AG20443 (cell line): Measurements from ENCODE around the gene MATN4.

ENCODE experiments used
- DNase-seq: peaks from one replicate; pipeline ENCODE4 v3.0.0; 2012; ENCODE audit warnings: low spot score, mixed read lengths

Gene MATN4

DNA sequence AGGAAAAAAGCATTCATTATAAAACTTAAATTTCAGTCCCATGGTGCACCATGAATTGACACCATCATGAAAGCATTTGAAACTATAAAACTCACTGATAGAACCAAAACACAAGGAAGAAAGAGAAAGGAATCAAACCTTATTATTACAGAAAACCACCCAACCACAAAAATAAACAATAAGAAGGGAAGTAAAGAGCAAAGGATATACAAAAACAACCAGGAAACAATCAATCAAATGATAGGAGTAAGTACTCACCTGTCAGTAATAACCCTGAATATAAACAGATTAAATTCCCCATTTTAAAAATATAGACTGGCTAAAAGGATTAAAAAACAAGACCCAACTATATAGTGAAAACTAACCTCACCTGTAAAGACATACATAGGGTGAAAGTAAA is 59.5 kb downstream of the MATN4 start:
- no peak for DNase-seq

DNA sequence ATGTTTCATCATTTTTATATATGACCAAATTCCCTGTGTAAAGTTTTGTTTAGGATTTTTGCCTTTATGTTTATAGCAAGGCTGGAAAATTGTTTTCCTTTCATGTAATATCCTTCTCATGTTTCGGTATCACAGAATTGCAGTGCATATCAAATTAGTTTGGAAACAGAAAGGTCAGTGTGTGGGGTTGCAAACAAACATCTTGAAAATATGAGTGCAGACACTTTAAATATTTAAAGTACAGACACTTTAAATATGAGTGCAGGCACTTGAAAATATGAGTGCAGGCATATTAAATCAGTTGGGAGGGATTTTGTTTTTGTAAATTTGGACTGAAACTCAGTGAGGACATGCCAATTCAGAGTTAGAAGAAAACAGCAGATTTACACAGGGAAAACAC is 60.2 kb downstream of the MATN4 start:
- DNase-seq: no peak

DNA sequence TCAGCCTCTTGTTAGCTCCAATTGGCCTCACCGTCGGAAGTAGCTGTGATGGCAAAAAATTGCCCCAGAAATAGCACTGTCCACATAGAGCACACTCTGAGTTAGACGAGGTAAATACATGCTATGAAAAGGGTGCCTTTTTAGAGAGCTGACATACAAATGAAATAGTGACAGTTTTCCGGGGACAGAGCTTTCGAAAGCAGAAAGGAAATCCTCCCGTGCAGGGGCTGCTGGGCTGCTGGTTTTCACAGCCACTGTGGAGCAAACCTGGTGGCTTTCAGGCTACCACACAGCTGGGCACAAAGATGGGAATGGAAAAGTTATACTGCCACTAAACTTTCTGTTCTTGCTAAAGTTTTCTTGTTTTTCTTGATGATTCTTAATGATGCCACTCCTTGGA is 62.0 kb downstream of the MATN4 start:
- no peak for DNase-seq
